Erythroblast (primary cell): ENCODE data around the gene ADAMTS7.

Experiments used
- GATA1 ChIP-seq: IDR thresholded peaks from 2 replicates; pipeline ENCODE4 v1.6.1; 2011; ENCODE audit warnings: low read depth, mild to moderate bottlenecking, control low read depth, low read length, moderate library complexity
- POLR2A ChIP-seq: IDR thresholded peaks from 2 replicates; pipeline ENCODE4 v1.6.1; 2011; ENCODE audit warnings: mild to moderate bottlenecking, low read length

- TF ChIP-seq POLR2A = no peak
- no peak for TF ChIP-seq GATA1
Measured at GRCh38 chr15:78709263-78709882, 101.9 kb downstream of the ADAMTS7 start.
